SU-DHL-6 (cell line): ENCODE data around the gene ARVCF.

Experiments used
- EZH2phosphoT487 ChIP-seq: fragments of 200-600 bp; sonication (generic), shearing (Covaris generic); conservative IDR thresholded peaks from 2 replicates; pipeline ENCODE4 v1.6.1; 2018; ENCODE audit warnings: mild to moderate bottlenecking, antibody characterized with exemption, low read length, moderate library complexity, mixed read lengths
- TF ChIP-seq, protein P1 (sequence below): fragments of 200-600 bp; sonication (generic); IDR thresholded peaks from one replicate; pipeline ENCODE4 v1.5.1; 2017; ENCODE audit warnings: antibody characterized with exemption, mild to moderate bottlenecking, low read length, moderate library complexity; ENCODE audit not compliant: insufficient read depth, poor library complexity, severe bottlenecking

DNA sequence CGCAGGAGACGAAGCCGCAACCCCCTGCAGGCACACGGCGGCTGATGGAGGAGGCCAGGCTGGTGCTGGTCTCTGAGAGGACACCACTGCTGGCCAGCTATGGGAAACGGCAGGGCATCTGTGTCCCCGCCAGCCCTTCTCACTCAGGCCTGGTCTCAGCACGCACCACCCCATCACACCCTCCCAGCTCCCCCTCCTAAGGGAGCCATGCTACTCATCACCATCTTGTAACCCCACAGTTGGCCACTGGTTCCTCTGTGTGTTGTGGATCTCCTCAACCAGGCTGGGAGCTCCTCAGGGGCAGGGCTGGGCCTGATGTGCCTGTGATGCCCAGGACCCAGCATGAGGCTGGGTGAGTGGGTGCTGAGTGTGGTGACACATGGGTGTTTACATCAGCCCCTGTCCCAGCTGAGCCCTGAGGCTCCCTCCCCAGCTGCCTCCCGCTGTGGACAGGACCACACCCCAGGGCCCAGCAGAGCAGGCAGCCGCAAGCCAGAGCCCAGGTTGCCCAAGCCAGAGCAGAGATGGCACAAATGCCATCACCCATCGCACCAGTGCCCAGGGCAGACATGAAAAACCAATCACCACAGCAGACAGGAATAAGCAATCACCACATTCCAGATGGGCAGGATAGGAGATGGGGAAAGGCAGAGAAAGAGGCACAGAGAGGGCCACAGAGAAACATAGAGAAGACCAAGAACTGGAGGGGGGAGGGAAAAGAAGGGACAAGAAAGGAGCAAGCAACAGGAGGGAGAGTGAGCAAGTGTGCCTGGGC is 8.2 kb downstream of the ARVCF start:
- TF ChIP-seq, protein P1, sequence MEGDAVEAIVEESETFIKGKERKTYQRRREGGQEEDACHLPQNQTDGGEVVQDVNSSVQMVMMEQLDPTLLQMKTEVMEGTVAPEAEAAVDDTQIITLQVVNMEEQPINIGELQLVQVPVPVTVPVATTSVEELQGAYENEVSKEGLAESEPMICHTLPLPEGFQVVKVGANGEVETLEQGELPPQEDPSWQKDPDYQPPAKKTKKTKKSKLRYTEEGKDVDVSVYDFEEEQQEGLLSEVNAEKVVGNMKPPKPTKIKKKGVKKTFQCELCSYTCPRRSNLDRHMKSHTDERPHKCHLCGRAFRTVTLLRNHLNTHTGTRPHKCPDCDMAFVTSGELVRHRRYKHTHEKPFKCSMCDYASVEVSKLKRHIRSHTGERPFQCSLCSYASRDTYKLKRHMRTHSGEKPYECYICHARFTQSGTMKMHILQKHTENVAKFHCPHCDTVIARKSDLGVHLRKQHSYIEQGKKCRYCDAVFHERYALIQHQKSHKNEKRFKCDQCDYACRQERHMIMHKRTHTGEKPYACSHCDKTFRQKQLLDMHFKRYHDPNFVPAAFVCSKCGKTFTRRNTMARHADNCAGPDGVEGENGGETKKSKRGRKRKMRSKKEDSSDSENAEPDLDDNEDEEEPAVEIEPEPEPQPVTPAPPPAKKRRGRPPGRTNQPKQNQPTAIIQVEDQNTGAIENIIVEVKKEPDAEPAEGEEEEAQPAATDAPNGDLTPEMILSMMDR: no peak
- TF ChIP-seq EZH2phosphoT487: no peak
